Peyer's patch (tissue), 4 donors: Measurements from ENCODE around the gene MSH5. TPM values are rescaled to one million over a fixed set of nuclear protein-coding genes. Genes with fewer than 3 reads are reported as not detected.

Source experiments
- DNase-seq, 3 donors: peaks; one replicate each; pipeline ENCODE4 v3.0.0-alpha.2; 2017 to 2019
- H3K27ac ChIP-seq, 4 donors: fragments of 200-600 bp; sonication (generic); one replicate each; pipeline ENCODE4 v1.5.1; 2016 to 2019
- H3K27me3 ChIP-seq, 2 donors: fragments of 200-600 bp; sonication (generic); one replicate each; pipeline ENCODE4 v1.5.1; 2019
- H3K36me3 ChIP-seq, 3 donors: fragments of 200-600 bp; sonication (generic); one replicate each; pipeline ENCODE4 v1.5.1; 2016 to 2019
- H3K4me1 ChIP-seq, 4 donors: fragments of 200-600 bp; sonication (generic); one replicate each; pipeline ENCODE4 v1.5.1; 2016 to 2019
- H3K4me3 ChIP-seq, 4 donors: fragments of 200-600 bp; sonication (generic); 1 replicate in 3 of 4; 2 replicates in 1 of 4; pipeline ENCODE4 v1.5.1; 2016 to 2019; ENCODE audit warnings: mild to moderate bottlenecking in 1 of 4
- H3K9me3 ChIP-seq, 4 donors: fragments of 200-600 bp; sonication (generic); one replicate each; pipeline ENCODE4 v1.5.1; 2016 to 2019; ENCODE audit warnings: mild to moderate bottlenecking in 1 of 4
- POLR2A ChIP-seq, 2 donors: fragments of 450-650 bp; IDR thresholded peaks; one replicate each; pipeline ENCODE4 v1.5.1; 2017; ENCODE audit warnings: antibody characterized with exemption in 2 of 2, mild to moderate bottlenecking in 2 of 2, moderate library complexity in 2 of 2
- total RNA-seq, 4 donors: library from RNA; depleted of rRNA; stranded (reverse); fragments of >200 nt; gene quantifications; one replicate each; pipeline ENCODE4 v1.1.0, GENCODE V29; 2016
- TF ChIP-seq, protein P1 (sequence below), 6 experiments: fragments of 450-650 bp in 4 of 6; fragments of 200-600 bp in 2 of 6; sonication (generic) in 1 of 6; IDR thresholded peaks; one replicate each; pipeline ENCODE4 v1.5.1; 2017 to 2019; ENCODE audit warnings: antibody characterized with exemption in 6 of 6, mild to moderate bottlenecking in 3 of 6, moderate library complexity in 1 of 6

The MSH5 gene
- total RNA-seq, 4 donors from 2014 or later, result 21.4 to 72.6 (median 46.1) TPM

DNA sequence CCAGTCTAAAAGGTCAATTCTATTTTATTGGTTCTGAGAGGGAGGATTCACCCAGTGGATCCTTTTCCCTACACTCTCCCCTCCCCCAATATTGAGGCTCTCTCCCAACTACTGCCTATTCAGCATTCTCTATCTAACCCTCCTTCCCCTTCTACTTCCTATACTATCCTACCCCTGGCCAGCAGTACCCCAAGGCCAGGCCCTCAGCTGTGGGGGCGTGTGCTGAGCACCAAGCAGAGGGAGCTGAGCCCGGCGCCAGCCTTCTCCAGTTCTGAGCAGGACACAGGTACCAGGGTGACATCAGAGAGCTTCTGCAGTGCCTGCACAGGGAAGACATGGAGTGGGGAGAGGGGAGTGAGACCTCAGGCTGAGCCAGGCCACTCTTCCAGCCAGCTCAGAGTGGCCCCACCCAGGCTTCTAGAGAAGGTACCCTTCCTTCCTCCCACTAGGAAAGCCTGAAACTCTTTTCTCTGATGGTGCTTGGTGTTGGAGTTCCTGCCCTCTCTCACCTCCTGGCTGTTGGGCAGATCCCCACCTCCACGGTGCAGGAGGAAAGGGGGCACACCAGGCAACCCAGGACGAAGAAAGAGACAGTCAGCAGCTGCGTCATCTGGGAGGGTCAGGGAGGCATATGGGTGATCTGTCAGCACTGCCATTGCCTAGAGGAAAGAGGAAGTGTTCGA is 12.6 kb upstream of the MSH5 start:
- Histone ChIP-seq H3K4me1 (peaks cover 0 to 40% (median 13%) of the 10 kb centered on the region in 4 donors), H3K27me3 (no peaks in the 10 kb centered on the region), H3K9me3 (no peaks in the 10 kb centered on the region), H3K27ac (peak overlapping the region; percentile 24 to 95 (median 91)), H3K36me3 (peaks cover 0 to 33% (median 0%) of the 10 kb centered on the region in 3 donors), H3K4me3 (no peak overlapping the region)
- TF ChIP-seq POLR2A (IDR thresholded peaks at IDR 0.05), result no peak
- TF ChIP-seq, protein P1, sequence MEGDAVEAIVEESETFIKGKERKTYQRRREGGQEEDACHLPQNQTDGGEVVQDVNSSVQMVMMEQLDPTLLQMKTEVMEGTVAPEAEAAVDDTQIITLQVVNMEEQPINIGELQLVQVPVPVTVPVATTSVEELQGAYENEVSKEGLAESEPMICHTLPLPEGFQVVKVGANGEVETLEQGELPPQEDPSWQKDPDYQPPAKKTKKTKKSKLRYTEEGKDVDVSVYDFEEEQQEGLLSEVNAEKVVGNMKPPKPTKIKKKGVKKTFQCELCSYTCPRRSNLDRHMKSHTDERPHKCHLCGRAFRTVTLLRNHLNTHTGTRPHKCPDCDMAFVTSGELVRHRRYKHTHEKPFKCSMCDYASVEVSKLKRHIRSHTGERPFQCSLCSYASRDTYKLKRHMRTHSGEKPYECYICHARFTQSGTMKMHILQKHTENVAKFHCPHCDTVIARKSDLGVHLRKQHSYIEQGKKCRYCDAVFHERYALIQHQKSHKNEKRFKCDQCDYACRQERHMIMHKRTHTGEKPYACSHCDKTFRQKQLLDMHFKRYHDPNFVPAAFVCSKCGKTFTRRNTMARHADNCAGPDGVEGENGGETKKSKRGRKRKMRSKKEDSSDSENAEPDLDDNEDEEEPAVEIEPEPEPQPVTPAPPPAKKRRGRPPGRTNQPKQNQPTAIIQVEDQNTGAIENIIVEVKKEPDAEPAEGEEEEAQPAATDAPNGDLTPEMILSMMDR (IDR thresholded peaks at IDR 0.05), result no peak
- DNase-seq, result peak in 2 of 3 donors; percentile 65 to 77

DNA sequence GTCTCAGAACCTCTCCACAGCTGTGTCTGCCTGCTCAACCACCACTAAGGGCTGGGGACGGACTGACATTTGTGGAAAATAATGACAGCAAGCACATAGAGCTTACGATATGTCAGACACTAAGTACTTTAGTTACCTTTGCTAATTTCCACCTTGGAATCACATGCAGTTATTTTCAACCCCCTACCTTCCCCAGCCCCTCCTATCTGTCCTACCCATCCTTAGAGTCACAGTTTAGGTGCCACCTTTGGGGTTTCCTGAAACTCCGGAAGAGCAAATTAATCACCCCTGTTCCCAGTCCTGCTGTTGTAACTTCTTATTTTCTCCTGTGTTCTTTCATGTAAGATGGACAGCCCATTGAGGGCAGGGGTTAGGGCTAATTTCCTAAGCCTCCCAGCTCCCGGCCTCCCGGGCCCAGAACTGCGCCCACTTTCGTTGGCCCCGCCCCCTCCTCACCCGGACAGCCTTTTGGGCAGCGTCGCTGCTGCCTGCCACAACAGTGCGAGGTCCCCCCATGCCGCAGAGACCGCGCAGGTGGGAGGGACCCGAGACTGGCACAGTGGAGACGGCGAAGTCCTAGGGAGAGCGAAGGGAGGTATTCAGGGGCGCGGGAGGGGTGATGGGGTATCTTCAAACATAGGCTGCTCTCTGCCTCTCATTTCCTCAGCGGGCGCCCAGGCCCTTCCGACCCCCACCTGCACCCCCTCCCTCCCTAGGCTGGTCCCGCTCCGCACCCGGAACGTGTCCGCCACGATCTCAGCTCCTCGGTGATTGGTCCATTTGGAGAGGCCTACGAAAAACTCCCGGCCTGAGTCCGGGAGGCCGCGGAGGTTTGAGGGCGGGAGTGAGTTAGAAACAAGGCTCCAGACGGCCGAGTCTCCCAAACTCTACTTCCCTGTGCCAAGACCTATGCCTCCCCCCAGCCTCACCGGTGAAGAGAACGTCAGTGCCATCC is 11.8 kb upstream of the MSH5 start:
- DNase-seq, result no peak
- Histone ChIP-seq H3K4me1 (peaks cover 0 to 43% (median 13%) of the 10 kb centered on the region in 4 donors), H3K27me3 (no peaks in the 10 kb centered on the region), H3K9me3 (no peaks in the 10 kb centered on the region), H3K4me3 (peak overlapping the region in 3 of 4 donors; percentile 66 to 86 (median 68)), H3K27ac (peak overlapping the region; percentile 24 to 95 (median 91)), H3K36me3 (peaks cover 0 to 41% (median 0%) of the 10 kb centered on the region in 3 donors)
- no peak for TF ChIP-seq POLR2A (IDR thresholded peaks at IDR 0.05)
- TF ChIP-seq, protein P1 (IDR thresholded peaks at IDR 0.05), result no peak

DNA sequence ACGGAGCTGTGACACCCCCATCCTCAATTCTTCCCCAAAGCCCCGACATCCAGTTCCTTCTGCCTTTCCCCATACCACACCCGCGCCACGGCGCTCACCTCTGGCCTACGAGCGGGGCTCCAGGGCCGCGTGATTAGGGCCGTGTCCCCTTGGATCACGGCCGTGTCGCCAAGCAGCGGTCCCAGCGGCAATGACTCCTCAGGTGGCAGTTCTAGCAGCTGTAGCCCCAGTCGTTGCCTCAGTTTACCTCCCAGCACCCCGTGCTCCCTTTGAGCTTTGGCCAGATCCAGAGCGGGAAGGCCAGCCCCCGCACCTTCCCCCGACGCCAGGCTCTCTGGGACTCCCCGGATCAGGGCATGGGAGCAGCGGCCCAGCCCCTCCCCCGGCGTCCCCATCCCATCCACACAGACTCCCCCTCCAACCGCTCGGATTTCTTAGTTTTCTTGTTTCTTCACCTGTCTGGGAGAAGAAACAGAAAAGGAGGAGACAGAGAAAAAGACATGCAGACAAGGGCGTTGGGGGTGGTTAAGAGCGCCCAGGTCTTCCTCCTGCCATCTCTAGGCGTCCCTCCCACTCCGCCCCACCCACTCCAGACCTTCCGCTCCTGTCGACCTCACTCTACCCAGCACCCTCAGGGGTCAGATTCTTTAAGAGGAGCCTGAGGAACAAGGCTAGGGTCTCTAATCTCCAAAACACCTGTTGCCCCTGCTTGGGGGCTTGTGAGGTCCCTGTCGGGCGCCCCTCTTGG is 10.9 kb upstream of the MSH5 start, which contains the start of gene DDAH2:
DDAH2 (minus strand) TSS at position 533 of the 748 bp plus-strand sequence; CDS start at position 395, 138 bp downstream.
- peak within 1 kb of the TSS; percentile 66 to 86 (median 71) for H3K4me3 ChIP-seq
- peaks cover 0 to 51% (median 0%) of the 10 kb centered on the region in 3 donors for H3K36me3 ChIP-seq
- peaks cover 0 to 52% (median 13%) of the 10 kb centered on the region in 4 donors for H3K4me1 ChIP-seq
- no peaks in the 10 kb centered on the region for H3K9me3 ChIP-seq
- TF ChIP-seq, protein P1 (IDR thresholded peaks at IDR 0.05), result peak in 3 of 6 experiments; percentile 74 to 76 (median 75)
- no peak for TF ChIP-seq POLR2A (IDR thresholded peaks at IDR 0.05)
- no peaks in the 10 kb centered on the region for H3K27me3 ChIP-seq
- H3K27ac ChIP-seq, result peak within 1 kb of the TSS; percentile 89 to 96 (median 94)
- DNase-seq, result no peak

DNA sequence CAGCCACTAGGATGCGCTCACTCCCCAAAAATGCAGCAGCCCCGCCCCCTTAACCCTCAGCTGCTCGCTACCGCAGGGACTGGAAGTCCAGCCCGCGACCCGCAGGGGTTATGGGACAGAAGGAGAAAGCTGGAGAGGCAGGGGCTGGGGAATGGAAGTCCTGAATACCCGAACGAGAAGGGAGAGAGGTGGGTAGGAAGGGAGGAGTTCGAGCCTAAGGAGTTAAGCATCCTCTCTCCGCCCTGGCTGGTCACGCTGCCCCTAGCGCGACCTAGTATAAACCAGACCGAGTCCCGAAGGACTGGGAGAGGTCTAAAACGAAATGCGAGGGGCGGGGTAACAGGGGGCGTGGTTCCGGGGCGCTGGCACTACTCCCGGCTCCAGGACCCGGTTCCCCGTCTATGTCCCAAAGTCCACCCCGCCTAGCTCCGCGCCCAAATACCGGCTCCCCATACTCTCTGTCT is 10.3 kb upstream of the MSH5 start:
- H3K9me3 ChIP-seq, result no peaks in the 10 kb centered on the region
- peak overlapping the region; percentile 89 to 96 (median 94) for H3K27ac ChIP-seq
- TF ChIP-seq, protein P1 (IDR thresholded peaks at IDR 0.05), result peak in 3 of 6 experiments; percentile 59 to 84 (median 72)
- TF ChIP-seq POLR2A (IDR thresholded peaks at IDR 0.05), result peak; percentile 30 to 74
- DNase-seq, result peak; percentile 87 to 96 (median 95)
- peaks cover 0 to 54% (median 0%) of the 10 kb centered on the region in 3 donors for H3K36me3 ChIP-seq
- H3K27me3 ChIP-seq, result no peaks in the 10 kb centered on the region
- peaks cover 3 to 58% (median 18%) of the 10 kb centered on the region in 4 donors for H3K4me1 ChIP-seq
- peak overlapping the region; percentile 66 to 86 (median 71) for H3K4me3 ChIP-seq
